ENCODE results near the gene NAT10.

Gene NAT10

GRCh38 chr11:34161812-34162492 is 56.5 kb downstream of the NAT10 start:
- no peak overlapping the region for H3K9ac ChIP-seq (ENCODE audit: low read depth, low read length)
- H3K9me3 ChIP-seq (ENCODE audit: control insufficient read depth, insufficient read depth, low read length) = no peaks in the 10 kb centered on the region
- H3K36me3 ChIP-seq (ENCODE audit: insufficient read depth, low read length) = peaks cover 2% of the 10 kb centered on the region; the same call in 1 of the 2 replicates
- H3K4me1 ChIP-seq (ENCODE audit: insufficient read depth, low read length) = no peaks in the 10 kb centered on the region

DNA sequence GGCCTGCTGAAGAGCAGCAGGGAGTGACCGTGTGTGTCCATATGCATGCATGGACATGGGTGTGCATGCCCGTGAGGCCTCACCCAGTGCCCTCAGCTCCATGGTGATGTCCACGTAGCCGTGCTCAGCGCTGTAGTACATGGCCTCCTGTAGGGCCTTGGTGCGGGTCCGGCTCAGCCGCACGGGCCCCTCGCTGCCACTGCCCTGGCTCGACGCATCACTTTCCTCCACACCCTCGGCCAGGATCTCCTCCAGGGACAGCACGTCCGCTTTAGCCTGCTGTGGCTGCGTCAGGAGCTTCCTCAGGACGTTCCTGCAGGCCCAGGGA is 57.0 kb downstream of the NAT10 start:
- H3K9ac ChIP-seq (ENCODE audit: low read depth, low read length) = no peak overlapping the region
- no peaks in the 10 kb centered on the region for H3K4me1 ChIP-seq (ENCODE audit: insufficient read depth, low read length)
- H3K36me3 ChIP-seq (ENCODE audit: insufficient read depth, low read length) = peaks cover 2% of the 10 kb centered on the region; the same call in 1 of the 2 replicates
- H3K9me3 ChIP-seq (ENCODE audit: control insufficient read depth, insufficient read depth, low read length) = no peaks in the 10 kb centered on the region

DNA sequence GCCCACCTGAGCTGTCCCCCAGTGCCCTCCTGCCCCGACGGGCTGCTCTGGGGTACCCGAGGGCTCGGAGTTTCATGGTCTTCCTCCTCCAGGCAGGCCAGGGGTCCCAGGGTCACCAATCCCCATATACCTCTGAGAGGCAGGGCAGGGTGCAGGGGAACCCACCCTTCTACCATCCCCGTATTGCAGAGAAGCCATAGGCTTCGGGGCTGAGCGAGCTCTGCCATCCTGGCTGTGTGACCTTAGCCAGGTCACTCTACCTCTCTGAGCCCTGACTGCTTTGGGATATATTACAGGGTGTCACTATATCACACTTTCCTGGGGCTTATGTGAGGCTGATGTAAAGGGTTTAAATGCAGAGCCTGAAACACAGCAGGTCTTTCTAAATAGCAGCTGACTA is 57.4 kb downstream of the NAT10 start:
- H3K9me3 ChIP-seq (ENCODE audit: control insufficient read depth, insufficient read depth, low read length) = no peaks in the 10 kb centered on the region
- H3K4me1 ChIP-seq (ENCODE audit: insufficient read depth, low read length) = no peaks in the 10 kb centered on the region
- no peaks in the 10 kb centered on the region for H3K36me3 ChIP-seq (ENCODE audit: insufficient read depth, low read length)
- no peak overlapping the region for H3K9ac ChIP-seq (ENCODE audit: low read depth, low read length)

DNA sequence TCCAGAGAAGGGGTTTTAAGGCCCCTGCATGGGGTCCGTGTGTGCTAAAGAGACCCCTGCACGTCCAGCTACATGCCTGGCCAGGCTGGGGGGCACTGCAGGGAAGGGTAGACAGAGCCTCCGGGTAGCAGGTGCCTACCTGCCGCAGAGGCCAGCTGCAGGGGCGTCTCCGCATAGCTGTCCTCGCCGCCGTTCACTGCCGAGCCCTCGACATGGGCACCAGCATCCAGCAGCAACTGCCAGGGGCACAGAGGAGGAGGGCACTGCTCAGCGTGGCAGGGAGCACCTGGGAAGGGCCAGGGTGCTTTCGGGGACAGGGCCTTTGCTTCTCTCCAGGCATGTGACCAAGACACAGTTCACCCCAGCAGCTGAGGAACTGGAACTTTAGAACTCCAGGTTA is 59.7 kb downstream of the NAT10 start:
- Histone ChIP-seq H3K9me3 (ENCODE audit: control insufficient read depth, insufficient read depth, low read length) (no peaks in the 10 kb centered on the region), H3K4me1 (ENCODE audit: insufficient read depth, low read length) (no peaks in the 10 kb centered on the region)

GRCh38 chr11:34165786-34166555 is 60.5 kb downstream of the NAT10 start:
- Histone ChIP-seq H3K9me3 (ENCODE audit: control insufficient read depth, insufficient read depth, low read length) (no peaks in the 10 kb centered on the region), H3K9ac (ENCODE audit: low read depth, low read length) (no peak overlapping the region), H3K4me1 (ENCODE audit: insufficient read depth, low read length) (no peaks in the 10 kb centered on the region), H3K36me3 (ENCODE audit: insufficient read depth, low read length) (0 out of 2 replicates have a peak, but pooled peaks cover 2% of the 10 kb centered on the region)

More for the DNA sequence above, 59.7 kb downstream of the NAT10 start:
- H3K36me3 ChIP-seq (ENCODE audit: insufficient read depth, low read length) = no peaks in the 10 kb centered on the region
- no peak overlapping the region for H3K9ac ChIP-seq (ENCODE audit: low read depth, low read length)

DNA sequence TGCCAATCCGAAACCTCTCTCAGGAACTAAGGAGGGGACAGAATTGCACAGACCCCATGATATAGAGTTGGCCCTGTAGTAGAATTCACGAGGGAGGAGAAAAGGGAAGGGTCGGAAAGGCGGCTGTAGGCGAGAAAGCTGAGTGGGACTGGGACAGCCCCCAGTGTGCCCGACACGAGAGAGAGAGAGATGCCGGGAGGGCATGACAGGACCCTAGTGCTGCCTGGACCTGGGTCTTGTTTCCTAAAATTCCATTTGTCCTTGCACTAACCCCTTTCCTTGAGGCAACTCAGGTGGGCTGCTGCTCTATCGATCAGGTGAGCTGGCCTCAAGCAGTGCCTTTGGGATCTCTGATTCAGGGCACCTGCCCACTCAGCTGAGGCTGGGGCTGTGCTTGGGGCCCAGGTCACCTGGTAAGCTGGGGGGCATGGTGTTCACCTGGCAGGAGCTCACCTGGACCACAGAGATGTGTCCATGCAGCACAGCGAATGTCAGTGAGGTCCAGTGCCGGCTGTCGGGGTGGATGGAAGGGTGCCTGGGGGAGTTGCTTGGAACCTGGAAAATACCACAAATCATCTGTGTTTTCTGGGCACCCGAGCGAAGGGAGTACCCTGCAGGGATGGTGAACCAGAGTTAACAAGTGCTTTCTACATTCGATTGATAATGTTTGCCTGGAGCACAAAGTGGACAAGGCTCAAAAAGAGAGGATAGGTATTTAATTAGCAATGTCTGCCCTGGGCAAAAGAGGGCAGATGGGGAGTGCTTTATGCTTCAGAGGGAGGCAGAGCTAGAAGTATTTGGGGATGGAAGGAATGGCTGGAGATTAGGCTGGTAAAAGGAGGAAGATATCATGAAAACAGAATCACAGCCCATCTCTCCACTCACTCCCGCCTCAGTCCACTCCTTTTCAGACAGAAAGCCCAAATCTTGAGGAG is 61.6 kb downstream of the NAT10 start:
- Histone ChIP-seq H3K4me1 (ENCODE audit: insufficient read depth, low read length) (no peaks in the 10 kb centered on the region), H3K9ac (ENCODE audit: low read depth, low read length) (no peak overlapping the region), H3K9me3 (ENCODE audit: control insufficient read depth, insufficient read depth, low read length) (no peaks in the 10 kb centered on the region), H3K36me3 (ENCODE audit: insufficient read depth, low read length) (0 out of 2 replicates have a peak, but pooled peaks cover 2% of the 10 kb centered on the region)

- Histone ChIP-seq H3K9me3 (ENCODE audit: control insufficient read depth, insufficient read depth, low read length) (no peaks in the 10 kb centered on the region), H3K36me3 (ENCODE audit: insufficient read depth, low read length) (0 out of 2 replicates have a peak, but pooled peaks cover 2% of the 10 kb centered on the region), H3K4me1 (ENCODE audit: insufficient read depth, low read length) (no peaks in the 10 kb centered on the region), H3K9ac (ENCODE audit: low read depth, low read length) (no peak overlapping the region)
Observed at GRCh38 chr11:34167961-34168360, 62.5 kb downstream of the NAT10 start.

GRCh38 chr11:34168642-34169420 is 63.4 kb downstream of the NAT10 start:
- H3K9ac ChIP-seq (ENCODE audit: low read depth, low read length) = no peak overlapping the region
- H3K36me3 ChIP-seq (ENCODE audit: insufficient read depth, low read length) = 0 out of 2 replicates have a peak, but pooled peaks cover 2% of the 10 kb centered on the region
- H3K4me1 ChIP-seq (ENCODE audit: insufficient read depth, low read length) = no peaks in the 10 kb centered on the region; the same call in 1 of the 2 replicates
- H3K9me3 ChIP-seq (ENCODE audit: control insufficient read depth, insufficient read depth, low read length) = no peaks in the 10 kb centered on the region

- Histone ChIP-seq H3K9me3 (ENCODE audit: control insufficient read depth, insufficient read depth, low read length) (no peaks in the 10 kb centered on the region), H3K9ac (ENCODE audit: low read depth, low read length) (no peak overlapping the region), H3K36me3 (ENCODE audit: insufficient read depth, low read length) (0 out of 2 replicates have a peak, but pooled peaks cover 2% of the 10 kb centered on the region), H3K4me1 (ENCODE audit: insufficient read depth, low read length) (no peaks in the 10 kb centered on the region; the same call in 1 of the 2 replicates)
Observed at GRCh38 chr11:34169686-34170085, 64.3 kb downstream of the NAT10 start.

DNA sequence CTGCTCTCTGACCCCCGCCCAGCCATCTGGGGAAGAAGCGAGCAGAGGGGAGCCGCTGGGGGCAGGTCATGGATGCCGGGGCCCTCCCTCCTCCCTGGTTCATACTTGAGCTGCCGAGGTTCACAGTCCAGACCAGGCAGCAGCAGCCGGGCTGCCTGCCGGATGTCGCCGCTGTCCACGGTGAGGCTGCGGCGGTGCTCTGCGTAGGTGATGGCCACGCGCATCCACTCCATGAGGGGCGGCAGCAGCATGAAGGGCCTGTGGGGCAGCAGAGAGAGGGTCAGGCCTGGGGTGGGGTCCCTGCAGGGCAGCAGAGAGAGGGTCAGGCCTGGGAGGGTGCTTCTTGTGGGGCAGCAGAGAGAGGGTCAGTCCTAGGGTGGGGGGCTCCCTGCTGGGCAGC is 67.6 kb downstream of the NAT10 start:
- H3K36me3 ChIP-seq (ENCODE audit: insufficient read depth, low read length) = 0 out of 2 replicates have a peak, but pooled peaks cover 2% of the 10 kb centered on the region
- no peak overlapping the region for H3K9ac ChIP-seq (ENCODE audit: low read depth, low read length)

GRCh38 chr11:34174412-34175041 is 69.1 kb downstream of the NAT10 start:
- Histone ChIP-seq H3K9me3 (ENCODE audit: control insufficient read depth, insufficient read depth, low read length) (no peaks in the 10 kb centered on the region), H3K36me3 (ENCODE audit: insufficient read depth, low read length) (0 out of 2 replicates have a peak, but pooled peaks cover 2% of the 10 kb centered on the region), H3K4me1 (ENCODE audit: insufficient read depth, low read length) (no peaks in the 10 kb centered on the region; the same call in 1 of the 2 replicates), H3K9ac (ENCODE audit: low read depth, low read length) (peak overlapping the region; percentile 31; the same call in 1 of the 2 replicates)

More for the DNA sequence above, 67.6 kb downstream of the NAT10 start:
- Histone ChIP-seq H3K9me3 (ENCODE audit: control insufficient read depth, insufficient read depth, low read length) (no peaks in the 10 kb centered on the region), H3K4me1 (ENCODE audit: insufficient read depth, low read length) (no peaks in the 10 kb centered on the region; the same call in 1 of the 2 replicates)

GRCh38 chr11:34175284-34176019 is 70.0 kb downstream of the NAT10 start:
- Histone ChIP-seq H3K36me3 (ENCODE audit: insufficient read depth, low read length) (no peaks in the 10 kb centered on the region), H3K9me3 (ENCODE audit: control insufficient read depth, insufficient read depth, low read length) (no peaks in the 10 kb centered on the region), H3K9ac (ENCODE audit: low read depth, low read length) (no peak overlapping the region), H3K4me1 (ENCODE audit: insufficient read depth, low read length) (no peaks in the 10 kb centered on the region; the same call in 1 of the 2 replicates)
